Measurements from ENCODE around the gene SEPTIN10.

Gene SEPTIN10

DNA sequence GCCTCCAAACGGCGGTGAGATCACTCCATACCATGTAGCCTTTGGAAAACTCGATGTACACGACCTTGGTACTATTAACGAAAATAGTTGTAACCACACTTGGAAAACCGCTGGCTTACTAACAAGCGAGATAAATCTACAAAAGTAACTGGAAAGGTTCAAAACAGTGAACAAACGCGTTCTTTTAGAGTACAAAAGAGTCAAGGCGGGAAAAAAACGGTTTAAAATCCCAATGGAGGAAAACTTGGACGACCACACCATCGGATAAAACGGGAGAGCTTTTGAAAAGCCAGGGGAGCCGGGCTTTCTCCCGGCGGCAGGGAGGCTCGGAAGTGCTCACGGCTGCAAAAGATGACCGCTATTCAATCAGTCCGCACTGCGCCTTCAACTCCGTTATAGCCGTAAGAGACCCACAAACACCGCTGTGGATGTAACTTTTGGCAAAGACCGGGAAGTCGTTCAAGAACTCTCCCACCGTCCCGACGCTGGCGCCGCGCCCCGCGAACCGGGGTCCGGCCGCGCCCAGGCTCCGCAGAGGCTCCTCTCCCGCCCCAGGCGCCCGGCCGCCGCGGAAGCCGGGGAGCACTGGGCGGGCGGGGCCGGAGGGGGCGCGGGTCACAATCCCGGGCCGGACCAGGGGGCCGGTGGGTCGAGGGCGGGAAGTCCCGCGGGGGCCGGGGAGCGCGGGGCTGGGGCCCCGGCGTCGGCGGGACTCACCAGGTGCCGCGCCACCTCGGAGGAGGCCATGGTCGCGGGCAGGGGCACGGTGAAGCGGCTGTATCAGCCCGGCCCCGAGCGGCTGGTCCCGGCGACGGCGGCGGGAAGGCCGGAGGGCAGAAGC, 465 bp downstream of the SEPTIN10 start (continued):
- TF ChIP-seq ZNF704 (tag by site-specific recombination; IDR thresholded peaks at IDR 0.05) (no peak), ZFHX2 (tag by site-specific recombination; conservative IDR thresholded peaks at IDR 0.05) (no peak), ZNF132 (tag by site-specific recombination; IDR thresholded peaks at IDR 0.05; ENCODE audit: borderline replicate concordance) (no peak), ZBTB48 (tag by site-specific recombination; IDR thresholded peaks at IDR 0.05) (no peak), ZNF202 (tag by site-specific recombination; IDR thresholded peaks at IDR 0.05; ENCODE audit: borderline replicate concordance) (no peak), ZNF214 (tag by site-specific recombination; IDR thresholded peaks at IDR 0.05; ENCODE audit: borderline replicate concordance) (no peak), ZXDB (tag by site-specific recombination; IDR thresholded peaks at IDR 0.05) (peak; percentile 28; the same call in 1 of the 2 replicates), ZNF24 (tag by site-specific recombination; IDR thresholded peaks at IDR 0.05) (no peak), MYNN (tag by site-specific recombination; IDR thresholded peaks at IDR 0.05; ENCODE audit: borderline replicate concordance) (no peak), ZNF791 (tag by site-specific recombination; IDR thresholded peaks at IDR 0.05) (no peak), YY2 (tag by site-specific recombination; IDR thresholded peaks at IDR 0.05) (no peak), ZNF747 (tag by site-specific recombination; IDR thresholded peaks at IDR 0.05) (no peak), ZBTB20 (tag by site-specific recombination; IDR thresholded peaks at IDR 0.05) (0 out of 2 replicates have a peak, but pooled peaks have one; percentile 29), KLF7 (tag by site-specific recombination; IDR thresholded peaks at IDR 0.05; ENCODE audit: borderline replicate concordance) (no peak), GLIS1 (tag by site-specific recombination; IDR thresholded peaks at IDR 0.05) (no peak), GLI2 (tag by site-specific recombination; IDR thresholded peaks at IDR 0.05; ENCODE audit: borderline replicate concordance, low read depth) (no peak), ZNF19 (tag by site-specific recombination; IDR thresholded peaks at IDR 0.05; ENCODE audit: low read depth) (no peak), ZNF341 (tag by site-specific recombination; IDR thresholded peaks at IDR 0.05; ENCODE audit: low read depth) (peak; percentile 55), ZNF423 (tag by site-specific recombination; IDR thresholded peaks at IDR 0.05) (no peak), ZNF416 (tag by site-specific recombination; IDR thresholded peaks at IDR 0.05) (no peak), ZNF324 (tag by site-specific recombination; IDR thresholded peaks at IDR 0.05) (no peak), ZEB2 (tag by site-specific recombination; IDR thresholded peaks at IDR 0.05) (peak; percentile 34; the same call in 1 of the 2 replicates), ZNF37A (tag by site-specific recombination; IDR thresholded peaks at IDR 0.05) (no peak)
- TF ChIP-seq, protein P1, sequence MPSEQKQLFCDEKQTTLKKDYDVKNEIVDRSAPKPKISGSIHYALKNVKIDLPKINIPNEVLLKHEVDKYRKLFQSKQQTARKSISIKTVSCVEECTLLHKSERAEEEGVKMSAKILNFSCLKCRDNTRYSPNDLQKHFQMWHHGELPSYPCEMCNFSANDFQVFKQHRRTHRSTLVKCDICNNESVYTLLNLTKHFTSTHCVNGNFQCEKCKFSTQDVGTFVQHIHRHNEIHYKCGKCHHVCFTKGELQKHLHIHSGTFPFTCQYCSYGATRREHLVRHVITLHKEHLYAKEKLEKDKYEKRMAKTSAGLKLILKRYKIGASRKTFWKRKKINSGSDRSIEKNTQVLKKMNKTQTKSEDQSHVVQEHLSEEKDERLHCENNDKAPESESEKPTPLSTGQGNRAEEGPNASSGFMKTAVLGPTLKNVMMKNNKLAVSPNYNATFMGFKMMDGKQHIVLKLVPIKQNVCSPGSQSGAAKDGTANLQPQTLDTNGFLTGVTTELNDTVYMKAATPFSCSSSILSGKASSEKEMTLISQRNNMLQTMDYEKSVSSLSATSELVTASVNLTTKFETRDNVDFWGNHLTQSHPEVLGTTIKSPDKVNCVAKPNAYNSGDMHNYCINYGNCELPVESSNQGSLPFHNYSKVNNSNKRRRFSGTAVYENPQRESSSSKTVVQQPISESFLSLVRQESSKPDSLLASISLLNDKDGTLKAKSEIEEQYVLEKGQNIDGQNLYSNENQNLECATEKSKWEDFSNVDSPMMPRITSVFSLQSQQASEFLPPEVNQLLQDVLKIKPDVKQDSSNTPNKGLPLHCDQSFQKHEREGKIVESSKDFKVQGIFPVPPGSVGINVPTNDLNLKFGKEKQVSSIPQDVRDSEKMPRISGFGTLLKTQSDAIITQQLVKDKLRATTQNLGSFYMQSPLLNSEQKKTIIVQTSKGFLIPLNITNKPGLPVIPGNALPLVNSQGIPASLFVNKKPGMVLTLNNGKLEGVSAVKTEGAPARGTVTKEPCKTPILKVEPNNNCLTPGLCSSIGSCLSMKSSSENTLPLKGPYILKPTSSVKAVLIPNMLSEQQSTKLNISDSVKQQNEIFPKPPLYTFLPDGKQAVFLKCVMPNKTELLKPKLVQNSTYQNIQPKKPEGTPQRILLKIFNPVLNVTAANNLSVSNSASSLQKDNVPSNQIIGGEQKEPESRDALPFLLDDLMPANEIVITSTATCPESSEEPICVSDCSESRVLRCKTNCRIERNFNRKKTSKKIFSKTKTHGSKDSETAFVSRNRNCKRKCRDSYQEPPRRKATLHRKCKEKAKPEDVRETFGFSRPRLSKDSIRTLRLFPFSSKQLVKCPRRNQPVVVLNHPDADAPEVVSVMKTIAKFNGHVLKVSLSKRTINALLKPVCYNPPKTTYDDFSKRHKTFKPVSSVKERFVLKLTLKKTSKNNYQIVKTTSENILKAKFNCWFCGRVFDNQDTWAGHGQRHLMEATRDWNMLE (tag by site-specific recombination; conservative IDR thresholded peaks at IDR 0.05; ENCODE audit: low read depth), result no peak
- TF ChIP-seq, protein P2, sequence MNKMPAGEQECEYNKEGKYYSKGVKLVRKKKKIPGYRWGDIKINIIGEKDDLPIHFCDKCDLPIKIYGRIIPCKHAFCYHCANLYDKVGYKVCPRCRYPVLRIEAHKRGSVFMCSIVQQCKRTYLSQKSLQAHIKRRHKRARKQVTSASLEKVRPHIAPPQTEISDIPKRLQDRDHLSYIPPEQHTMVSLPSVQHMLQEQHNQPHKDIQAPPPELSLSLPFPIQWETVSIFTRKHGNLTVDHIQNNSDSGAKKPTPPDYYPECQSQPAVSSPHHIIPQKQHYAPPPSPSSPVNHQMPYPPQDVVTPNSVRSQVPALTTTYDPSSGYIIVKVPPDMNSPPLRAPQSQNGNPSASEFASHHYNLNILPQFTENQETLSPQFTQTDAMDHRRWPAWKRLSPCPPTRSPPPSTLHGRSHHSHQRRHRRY (tag by site-specific recombination; IDR thresholded peaks at IDR 0.05), result no peak
